GM20000 (cell line): ENCODE measurements around the gene GMPR2.

Experiments
- DNase-seq: peaks from one replicate; pipeline ENCODE4 v3.0.0; 2012; ENCODE audit warnings: low spot score
- TF ChIP-seq, protein P1 (sequence below): IDR thresholded peaks from 2 replicates; pipeline ENCODE4 v1.5.1; 2012; ENCODE audit warnings: mild to moderate bottlenecking, control low read depth; ENCODE audit errors: extremely low read depth, missing control alignments

The GMPR2 gene

DNA sequence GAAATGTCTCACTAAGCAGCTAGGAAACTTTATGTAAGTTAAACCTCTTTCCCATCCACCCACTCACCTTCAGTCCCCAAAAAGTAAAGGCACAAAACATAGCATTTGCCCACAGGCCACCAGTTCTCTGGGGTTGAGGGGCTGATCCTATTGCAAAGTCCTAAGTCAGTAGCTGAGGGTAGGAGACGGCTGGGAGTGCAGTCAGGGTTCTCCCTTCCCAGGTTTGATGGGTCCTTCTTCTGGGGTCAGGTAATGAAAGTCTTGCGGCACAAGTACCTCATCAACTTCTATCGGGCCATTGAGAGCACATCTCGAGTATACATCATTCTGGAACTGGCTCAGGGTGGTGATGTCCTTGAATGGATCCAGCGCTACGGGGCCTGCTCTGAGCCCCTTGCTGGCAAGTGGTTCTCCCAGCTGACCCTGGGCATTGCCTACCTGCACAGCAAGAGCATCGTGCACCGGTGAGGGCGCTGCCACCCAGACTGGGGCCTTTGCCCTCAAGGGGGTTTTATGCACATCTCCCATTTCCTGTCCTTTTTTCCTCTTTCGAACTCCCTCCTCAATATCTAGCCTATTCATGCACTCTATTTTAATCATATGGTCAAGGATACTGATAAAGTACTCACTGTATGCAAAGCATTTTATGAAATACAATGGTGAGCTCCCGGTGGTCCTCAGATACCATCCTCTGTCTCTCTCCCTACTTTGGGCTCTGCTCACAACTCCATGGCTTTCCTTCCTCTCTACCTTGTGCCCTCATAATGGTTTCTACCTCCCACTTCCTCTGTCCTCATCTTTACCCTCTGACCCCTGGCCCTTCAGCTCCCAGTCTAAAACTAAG lies 26.2 kb upstream of the GMPR2 start:
- TF ChIP-seq, protein P1, sequence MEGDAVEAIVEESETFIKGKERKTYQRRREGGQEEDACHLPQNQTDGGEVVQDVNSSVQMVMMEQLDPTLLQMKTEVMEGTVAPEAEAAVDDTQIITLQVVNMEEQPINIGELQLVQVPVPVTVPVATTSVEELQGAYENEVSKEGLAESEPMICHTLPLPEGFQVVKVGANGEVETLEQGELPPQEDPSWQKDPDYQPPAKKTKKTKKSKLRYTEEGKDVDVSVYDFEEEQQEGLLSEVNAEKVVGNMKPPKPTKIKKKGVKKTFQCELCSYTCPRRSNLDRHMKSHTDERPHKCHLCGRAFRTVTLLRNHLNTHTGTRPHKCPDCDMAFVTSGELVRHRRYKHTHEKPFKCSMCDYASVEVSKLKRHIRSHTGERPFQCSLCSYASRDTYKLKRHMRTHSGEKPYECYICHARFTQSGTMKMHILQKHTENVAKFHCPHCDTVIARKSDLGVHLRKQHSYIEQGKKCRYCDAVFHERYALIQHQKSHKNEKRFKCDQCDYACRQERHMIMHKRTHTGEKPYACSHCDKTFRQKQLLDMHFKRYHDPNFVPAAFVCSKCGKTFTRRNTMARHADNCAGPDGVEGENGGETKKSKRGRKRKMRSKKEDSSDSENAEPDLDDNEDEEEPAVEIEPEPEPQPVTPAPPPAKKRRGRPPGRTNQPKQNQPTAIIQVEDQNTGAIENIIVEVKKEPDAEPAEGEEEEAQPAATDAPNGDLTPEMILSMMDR = no peak

DNA sequence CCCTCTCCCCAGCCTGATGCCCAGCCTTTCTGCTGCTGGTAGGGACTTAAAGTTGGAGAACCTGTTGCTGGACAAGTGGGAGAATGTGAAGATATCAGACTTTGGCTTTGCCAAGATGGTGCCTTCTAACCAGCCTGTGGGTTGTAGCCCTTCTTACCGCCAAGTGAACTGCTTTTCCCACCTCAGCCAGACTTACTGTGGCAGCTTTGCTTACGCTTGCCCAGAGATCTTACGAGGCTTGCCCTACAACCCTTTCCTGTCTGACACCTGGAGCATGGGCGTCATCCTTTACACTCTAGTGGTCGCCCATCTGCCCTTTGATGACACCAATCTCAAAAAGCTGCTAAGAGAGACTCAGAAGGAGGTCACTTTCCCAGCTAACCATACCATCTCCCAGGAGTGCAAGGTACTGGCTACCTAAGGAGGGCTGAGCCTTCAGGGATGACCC lies 25.6 kb upstream of the GMPR2 start:
- no peak for DNase-seq
- TF ChIP-seq, protein P1 = no peak

More for the DNA sequence above, 26.2 kb upstream of the GMPR2 start:
- no peak for DNase-seq

DNA sequence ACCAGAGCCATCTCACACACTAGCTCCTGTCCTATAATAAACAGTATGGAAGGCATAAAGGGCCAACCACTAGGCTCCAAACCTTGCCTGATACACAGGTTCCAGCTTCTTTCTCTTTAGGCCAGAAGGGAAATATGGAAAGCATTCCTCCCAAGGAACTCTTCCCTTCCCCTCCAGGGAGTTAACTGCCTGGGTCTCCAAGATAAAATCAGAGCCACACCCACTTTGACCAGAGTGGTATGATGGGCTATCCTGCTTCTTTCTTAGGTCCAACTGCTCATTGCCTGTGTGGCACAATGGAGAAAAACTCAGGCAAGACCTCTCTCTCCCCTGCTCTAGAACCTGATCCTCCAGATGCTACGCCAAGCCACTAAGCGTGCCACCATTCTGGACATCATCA lies 25.1 kb upstream of the GMPR2 start:
- TF ChIP-seq, protein P1 = no peak
- no peak for DNase-seq

DNA sequence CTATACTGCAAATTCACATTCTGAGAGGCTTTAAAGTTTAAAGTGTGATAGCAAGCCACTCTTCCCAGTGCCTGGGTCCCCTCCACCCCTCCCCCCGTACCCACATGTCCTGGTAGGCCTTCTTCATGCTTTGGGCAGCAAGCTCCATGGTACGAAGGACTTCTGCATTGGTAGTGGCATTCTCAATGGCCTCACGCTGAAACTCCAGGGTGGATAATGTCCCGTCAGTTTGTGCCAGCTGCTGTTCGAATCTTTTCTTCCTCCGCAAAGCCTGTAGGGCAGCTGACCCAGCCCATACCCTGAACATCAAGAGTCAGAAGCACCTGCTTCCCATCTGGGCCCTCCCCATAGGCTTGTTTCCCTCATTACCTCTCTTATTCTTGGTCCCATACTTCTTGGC lies 21.4 kb upstream of the GMPR2 start:
- TF ChIP-seq, protein P1 = no peak
- no peak for DNase-seq

DNA sequence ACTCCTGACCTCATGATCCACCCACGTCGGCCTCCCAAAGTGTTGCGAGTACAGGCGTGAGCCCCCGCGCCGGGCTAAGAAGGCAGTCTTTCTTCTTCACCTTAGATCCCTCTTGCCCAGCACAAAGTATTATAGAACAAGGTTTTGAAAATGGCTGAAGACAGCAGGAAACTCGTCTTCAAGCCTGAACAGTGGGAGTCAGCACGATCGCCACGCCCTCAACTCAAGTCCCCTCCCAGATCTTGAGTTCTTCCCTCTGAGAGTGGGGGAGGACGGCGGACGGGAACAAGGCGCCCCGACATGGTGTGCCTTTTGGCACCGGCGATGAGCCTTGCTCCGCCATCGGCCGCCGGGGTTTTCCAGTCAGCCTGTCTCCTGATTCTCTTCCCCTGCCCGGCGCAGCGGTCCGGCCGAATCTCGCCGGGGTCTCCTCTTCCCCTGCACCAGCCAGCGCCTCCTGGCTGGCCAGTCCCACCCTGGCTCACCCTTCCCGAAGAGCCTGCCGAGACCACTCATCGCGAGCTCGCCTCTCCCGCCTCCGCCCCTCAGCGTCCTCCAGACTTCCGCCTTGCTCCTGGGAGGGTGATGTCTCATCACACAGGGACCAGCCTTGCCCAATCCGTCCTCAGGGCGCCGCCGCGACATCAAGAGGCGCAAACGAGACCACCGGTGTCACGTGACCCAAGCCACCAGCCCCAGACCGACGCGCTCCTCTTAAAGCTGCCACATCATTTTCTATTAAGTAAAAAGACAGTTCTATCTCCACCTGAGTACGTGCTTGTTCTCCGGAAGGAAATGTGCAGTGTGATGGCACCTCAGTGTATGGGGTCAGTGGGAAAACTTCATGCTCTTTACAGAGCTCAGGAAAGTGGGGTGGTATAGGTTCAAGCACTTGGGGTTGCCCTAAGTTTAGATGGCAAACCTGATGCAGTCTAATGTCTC lies 19.5 kb upstream of the GMPR2 start, which contains the start of gene CHMP4A:
CHMP4A (minus strand) TSS at position 565 of the 942 bp plus-strand sequence; CDS start at position 516, 49 bp downstream.
- TF ChIP-seq, protein P1 = no peak
- peak; percentile 91 for DNase-seq

DNA sequence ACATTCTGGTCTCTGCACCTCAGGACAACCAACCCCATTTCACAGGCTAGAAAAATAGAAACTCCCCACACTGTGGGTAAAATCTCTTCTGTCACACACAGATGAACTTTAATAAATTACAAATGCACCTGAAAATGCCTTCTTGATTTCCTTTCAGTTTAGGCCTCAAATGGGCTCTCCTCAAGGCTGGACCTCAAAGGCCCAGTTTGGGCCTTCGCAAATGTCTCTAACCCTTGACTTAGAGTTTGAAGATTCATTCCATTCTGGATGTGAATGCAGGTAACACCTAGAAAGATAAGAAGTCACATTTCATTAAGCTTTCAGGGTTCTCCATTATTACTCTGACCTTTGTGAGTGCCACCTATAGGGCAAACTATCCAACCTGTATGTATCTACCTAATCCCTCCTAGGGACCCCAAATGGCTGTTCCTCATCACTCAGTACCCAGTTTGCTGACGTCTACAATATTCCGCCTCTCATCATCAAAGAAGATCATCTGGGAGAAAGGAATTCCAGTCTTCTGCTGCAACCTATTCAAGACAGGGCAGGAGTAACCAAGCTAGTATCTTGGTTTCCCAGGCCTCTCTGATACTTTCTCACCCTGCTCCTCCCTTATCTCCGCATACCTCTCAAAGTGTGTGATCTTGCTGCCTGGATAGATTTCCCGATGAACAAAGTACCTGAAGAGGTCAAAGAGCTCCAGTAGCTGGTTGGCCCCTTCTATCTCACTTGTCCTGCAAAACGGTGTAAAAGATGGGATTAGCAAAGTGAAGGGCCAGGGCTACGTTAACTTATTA lies 18.7 kb upstream of the GMPR2 start:
- TF ChIP-seq, protein P1 = no peak
- DNase-seq = no peak
